ENCODE measurements around the gene LGALS3BP. TPM values are rescaled to one million over a fixed set of nuclear protein-coding genes. Genes with fewer than 3 reads are reported as not detected.

The LGALS3BP gene
- total RNA-seq, 1 experiment from 2014 or later, result 361 TPM

- Histone ChIP-seq H3K27ac (ENCODE audit: low read length) (no peak overlapping the region), H3K4me1 (ENCODE audit: control insufficient read depth, insufficient read depth, low read length) (peaks cover 24% of the 10 kb centered on the region), H3K9me3 (ENCODE audit: control insufficient read depth, insufficient read depth, low read depth, low read length) (peaks cover 17% of the 10 kb centered on the region; the same call in 1 of the 2 replicates), H3K27me3 (ENCODE audit: control insufficient read depth, insufficient read depth, low read length) (no peaks in the 10 kb centered on the region), H3K4me3 (ENCODE audit: low read depth in 2 of 2, low read length in 2 of 2) (no peak overlapping the region), H3K36me3 (ENCODE audit: control insufficient read depth, insufficient read depth, low read length) (peaks cover 9% of the 10 kb centered on the region; the same call in 1 of the 2 replicates)
- ChIA-PET CTCF (no interaction called here), POLR2A (no interaction called here)
- TF ChIP-seq TCF7L2 (IDR thresholded peaks at IDR 0.05; ENCODE audit: low read depth, low read length), result no peak
- no peak for TF ChIP-seq POLR2AphosphoS5 (IDR thresholded peaks at IDR 0.05; ENCODE audit: low read depth, low read length)
- intact Hi-C loops (cut with micrococcal nuclease; ENCODE audit: unreplicated experiment), result no loop called here
- ATAC-seq (no peak), DNase-seq (ENCODE audit: low read depth, low spot score) (no peak)
- no TSS peak for BruUV-seq (replicated peaks)
- in situ Hi-C loops (cut with HindIII; ENCODE audit: low pct_unique_long_range_greater_than_20kb, low sequenced_read_pairs), result no loop called here
Measured at GRCh38 chr17:79011451-79012147, 31.9 kb upstream of the LGALS3BP start.

GRCh38 chr17:79010304-79010646, 30.6 kb upstream of the LGALS3BP start:
- H3K4me1 ChIP-seq (ENCODE audit: control insufficient read depth, insufficient read depth, low read length), result peaks cover 37% of the 10 kb centered on the region
- peak overlapping the region; percentile 76 for H3K27ac ChIP-seq (ENCODE audit: low read length)
- peaks cover 14% of the 10 kb centered on the region; the same call in 1 of the 2 replicates for H3K9me3 ChIP-seq (ENCODE audit: control insufficient read depth, insufficient read depth, low read depth, low read length)
- intact Hi-C loops (cut with micrococcal nuclease; ENCODE audit: unreplicated experiment) (no loop called here), in situ Hi-C loops (cut with HindIII; ENCODE audit: low pct_unique_long_range_greater_than_20kb, low sequenced_read_pairs) (no loop called here)
- POLR2A ChIA-PET, result no interaction called here
- H3K36me3 ChIP-seq (ENCODE audit: control insufficient read depth, insufficient read depth, low read length), result peaks cover 9% of the 10 kb centered on the region; the same call in 1 of the 2 replicates
- no peaks in the 10 kb centered on the region for H3K27me3 ChIP-seq (ENCODE audit: control insufficient read depth, insufficient read depth, low read length)
- ATAC-seq (no peak), DNase-seq (ENCODE audit: low read depth, low spot score) (no peak)
- TF ChIP-seq REST (IDR thresholded peaks at IDR 0.05; ENCODE audit: insufficient read depth in 1 of 2, low read depth in 2 of 2, low read length in 1 of 2) (no peak), CTCF (IDR thresholded peaks at IDR 0.05) (no peak), TCF7L2 (IDR thresholded peaks at IDR 0.05; ENCODE audit: low read depth, low read length) (no peak)
- H3K4me3 ChIP-seq (ENCODE audit: low read depth in 2 of 2, low read length in 2 of 2), result peak overlapping the region; percentile 51 to 99
- BruUV-seq (replicated peaks), result no TSS peak
- CTCF ChIA-PET, result no interaction called here

Measured in Panc1 (cell line).